C4-2B (cell line): ENCODE data around the gene WFIKKN1.

Source experiments
- ZFX ChIP-seq: fragments of 450-650 bp; IDR thresholded peaks from 2 replicates; pipeline ENCODE4 v1.6.1; 2017
- TF ChIP-seq, protein P1 (sequence below): fragments of 450-650 bp; conservative IDR thresholded peaks from 2 replicates; pipeline ENCODE4 v1.5.1; 2017; ENCODE audit warnings: mild to moderate bottlenecking

DNA sequence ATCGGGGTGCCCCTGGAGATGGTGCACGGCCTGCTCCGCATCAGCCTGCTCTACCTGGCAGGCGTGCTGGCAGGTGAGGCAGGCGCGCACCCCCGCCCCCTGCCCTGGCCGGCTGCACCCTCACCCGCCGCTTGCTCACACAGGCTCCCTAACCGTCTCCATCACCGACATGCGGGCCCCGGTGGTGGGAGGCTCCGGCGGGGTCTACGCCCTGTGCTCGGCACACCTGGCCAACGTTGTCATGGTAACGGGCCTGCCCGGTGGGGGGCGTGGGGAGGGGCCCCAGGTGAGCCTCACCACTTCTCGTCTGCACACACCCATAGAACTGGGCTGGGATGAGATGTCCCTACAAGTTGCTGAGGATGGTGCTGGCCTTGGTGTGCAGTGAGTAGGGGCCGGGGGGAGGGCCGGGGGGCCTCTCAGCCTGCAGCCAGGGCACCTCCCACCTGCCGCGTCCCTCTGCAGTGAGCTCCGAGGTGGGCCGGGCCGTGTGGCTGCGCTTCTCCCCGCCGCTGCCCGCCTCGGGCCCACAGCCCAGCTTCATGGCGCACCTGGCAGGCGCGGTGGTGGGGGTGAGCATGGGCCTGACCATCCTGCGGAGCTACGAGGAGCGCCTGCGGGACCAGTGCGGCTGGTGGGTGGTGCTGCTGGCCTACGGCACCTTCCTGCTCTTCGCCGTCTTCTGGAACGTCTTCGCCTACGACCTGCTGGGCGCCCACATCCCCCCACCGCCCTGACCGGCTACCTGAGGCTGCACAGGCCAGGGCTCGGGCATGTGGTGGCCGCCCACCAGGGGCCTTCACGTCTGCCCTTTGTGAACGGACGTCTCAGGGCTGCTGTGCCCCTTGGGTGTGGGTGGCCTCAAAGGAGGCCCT lies 46.8 kb downstream of the WFIKKN1 start:
- TF ChIP-seq, protein P1, sequence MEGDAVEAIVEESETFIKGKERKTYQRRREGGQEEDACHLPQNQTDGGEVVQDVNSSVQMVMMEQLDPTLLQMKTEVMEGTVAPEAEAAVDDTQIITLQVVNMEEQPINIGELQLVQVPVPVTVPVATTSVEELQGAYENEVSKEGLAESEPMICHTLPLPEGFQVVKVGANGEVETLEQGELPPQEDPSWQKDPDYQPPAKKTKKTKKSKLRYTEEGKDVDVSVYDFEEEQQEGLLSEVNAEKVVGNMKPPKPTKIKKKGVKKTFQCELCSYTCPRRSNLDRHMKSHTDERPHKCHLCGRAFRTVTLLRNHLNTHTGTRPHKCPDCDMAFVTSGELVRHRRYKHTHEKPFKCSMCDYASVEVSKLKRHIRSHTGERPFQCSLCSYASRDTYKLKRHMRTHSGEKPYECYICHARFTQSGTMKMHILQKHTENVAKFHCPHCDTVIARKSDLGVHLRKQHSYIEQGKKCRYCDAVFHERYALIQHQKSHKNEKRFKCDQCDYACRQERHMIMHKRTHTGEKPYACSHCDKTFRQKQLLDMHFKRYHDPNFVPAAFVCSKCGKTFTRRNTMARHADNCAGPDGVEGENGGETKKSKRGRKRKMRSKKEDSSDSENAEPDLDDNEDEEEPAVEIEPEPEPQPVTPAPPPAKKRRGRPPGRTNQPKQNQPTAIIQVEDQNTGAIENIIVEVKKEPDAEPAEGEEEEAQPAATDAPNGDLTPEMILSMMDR = no peak
- TF ChIP-seq ZFX = no peak
